Gastroesophageal sphincter (tissue), 4 donors: ENCODE measurements around the gene RAI1. TPM values are rescaled to one million over a fixed set of nuclear protein-coding genes. Genes with fewer than 3 reads are reported as not detected.

Source experiments
- ATAC-seq: fragments of 150-250 bp; one replicate; pipeline ENCODE4 v1.9.1; 2016; ENCODE audit warnings: mild to moderate bottlenecking, moderate library complexity
- H3K27ac ChIP-seq, 4 donors: fragments of 200-600 bp; sonication (generic) in 3 of 4; 1 replicate in 3 of 4; 2 replicates in 1 of 4; pipeline ENCODE4 v1.5.1; 2016 to 2019
- H3K27me3 ChIP-seq: fragments of 200-600 bp; sonication (generic); one replicate; pipeline ENCODE4 v1.5.1; 2019
- H3K36me3 ChIP-seq, 2 donors: fragments of 200-600 bp; sonication (generic); one replicate each; pipeline ENCODE4 v1.5.1; 2019; ENCODE audit warnings: control low read depth in 1 of 2
- H3K4me1 ChIP-seq, 3 donors: fragments of 200-600 bp; sonication (generic); 1 replicate in 2 of 3; 2 replicates in 1 of 3; pipeline ENCODE4 v1.5.1; 2016 to 2019; ENCODE audit warnings: control low read depth in 2 of 3
- H3K4me3 ChIP-seq, 2 donors: fragments of 200-600 bp; sonication (generic); one replicate each; pipeline ENCODE4 v1.5.1; 2019; ENCODE audit warnings: mild to moderate bottlenecking in 1 of 2, moderate library complexity in 1 of 2
- H3K9me3 ChIP-seq, 3 donors: fragments of 200-600 bp; sonication (generic); one replicate each; pipeline ENCODE4 v1.5.1; 2017 to 2019; ENCODE audit warnings: control low read depth in 2 of 3
- EP300 ChIP-seq: sonication (generic); formaldehyde crosslinking; IDR thresholded peaks from one replicate; pipeline ENCODE4 v1.6.1; 2017; ENCODE audit warnings: antibody characterized with exemption, mild to moderate bottlenecking
- POLR2A ChIP-seq, 2 donors: fragments of 450-650 bp; IDR thresholded peaks; one replicate each; pipeline ENCODE4 v1.6.1; 2017; ENCODE audit warnings: antibody characterized with exemption in 2 of 2, mild to moderate bottlenecking in 2 of 2, moderate library complexity in 1 of 2
- POLR2AphosphoS5 ChIP-seq: sonication (generic); formaldehyde crosslinking; IDR thresholded peaks from one replicate; pipeline ENCODE4 v1.6.1; 2017; ENCODE audit warnings: antibody characterized with exemption
- WGBS, 2 donors: methylation state at CpG; one replicate each; pipeline ENCODE4 v1.1.5; 2018; ENCODE audit warnings: low coverage in 1 of 2; 5-methylcytosine and 5-hydroxymethylcytosine counted together
- total RNA-seq, 4 donors: library from RNA; depleted of rRNA; stranded (reverse); fragments of >200 nt; gene quantifications; one replicate each; pipeline ENCODE4 v1.1.0, GENCODE V29; 2016
- TF ChIP-seq, protein P1 (sequence below), 4 experiments: fragments of 200-600 bp in 2 of 4; fragments of 450-650 bp in 2 of 4; sonication (generic) in 1 of 4; IDR thresholded peaks; one replicate each; pipeline ENCODE4 v1.5.1; 2017 to 2019; ENCODE audit warnings: antibody characterized with exemption in 4 of 4, mild to moderate bottlenecking in 2 of 4, moderate library complexity in 2 of 4

Gene RAI1
- total RNA-seq, 4 donors from 2014 or later, result 15.9 to 39.7 (median 28.3) TPM

DNA sequence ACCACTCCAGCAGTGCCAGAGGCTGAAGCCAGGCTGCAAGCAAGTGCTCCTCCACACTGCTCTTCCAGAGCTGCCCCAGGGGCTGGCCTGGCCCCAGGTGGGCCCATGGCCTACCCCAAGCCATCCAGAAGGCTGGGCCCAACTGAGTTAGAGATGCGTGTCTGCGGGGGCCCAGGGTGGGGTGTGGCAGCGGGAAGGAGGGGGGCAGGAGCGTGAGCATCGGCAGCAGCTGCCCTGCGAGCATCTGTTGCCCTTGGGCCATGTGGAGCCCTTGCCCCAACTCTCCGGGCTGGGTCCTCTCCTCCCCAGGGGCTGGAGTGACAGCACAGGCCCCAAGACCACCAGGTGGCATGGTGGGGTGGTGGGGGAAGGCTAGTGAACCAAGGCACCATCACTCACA is 162.8 kb downstream of the RAI1 start:
- H3K4me1 ChIP-seq, result peaks cover 0 to 47% (median 26%) of the 10 kb centered on the region in 3 donors
- ATAC-seq, result no peak
- no peak overlapping the region for H3K4me3 ChIP-seq
- H3K27ac ChIP-seq, result no peak overlapping the region
- H3K9me3 ChIP-seq, result no peaks in the 10 kb centered on the region
- TF ChIP-seq, protein P1, sequence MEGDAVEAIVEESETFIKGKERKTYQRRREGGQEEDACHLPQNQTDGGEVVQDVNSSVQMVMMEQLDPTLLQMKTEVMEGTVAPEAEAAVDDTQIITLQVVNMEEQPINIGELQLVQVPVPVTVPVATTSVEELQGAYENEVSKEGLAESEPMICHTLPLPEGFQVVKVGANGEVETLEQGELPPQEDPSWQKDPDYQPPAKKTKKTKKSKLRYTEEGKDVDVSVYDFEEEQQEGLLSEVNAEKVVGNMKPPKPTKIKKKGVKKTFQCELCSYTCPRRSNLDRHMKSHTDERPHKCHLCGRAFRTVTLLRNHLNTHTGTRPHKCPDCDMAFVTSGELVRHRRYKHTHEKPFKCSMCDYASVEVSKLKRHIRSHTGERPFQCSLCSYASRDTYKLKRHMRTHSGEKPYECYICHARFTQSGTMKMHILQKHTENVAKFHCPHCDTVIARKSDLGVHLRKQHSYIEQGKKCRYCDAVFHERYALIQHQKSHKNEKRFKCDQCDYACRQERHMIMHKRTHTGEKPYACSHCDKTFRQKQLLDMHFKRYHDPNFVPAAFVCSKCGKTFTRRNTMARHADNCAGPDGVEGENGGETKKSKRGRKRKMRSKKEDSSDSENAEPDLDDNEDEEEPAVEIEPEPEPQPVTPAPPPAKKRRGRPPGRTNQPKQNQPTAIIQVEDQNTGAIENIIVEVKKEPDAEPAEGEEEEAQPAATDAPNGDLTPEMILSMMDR (IDR thresholded peaks at IDR 0.05), result no peak
- no peak for TF ChIP-seq POLR2A (IDR thresholded peaks at IDR 0.05)
- TF ChIP-seq EP300, result no peak
- no peak for TF ChIP-seq POLR2AphosphoS5
- H3K27me3 ChIP-seq, result no peaks in the 10 kb centered on the region
- WGBS, 2 donors, result no CpG with 5 or more reads among the region's 7 CpGs
- peaks cover 0 to 32% of the 10 kb centered on the region in 2 donors for H3K36me3 ChIP-seq

DNA sequence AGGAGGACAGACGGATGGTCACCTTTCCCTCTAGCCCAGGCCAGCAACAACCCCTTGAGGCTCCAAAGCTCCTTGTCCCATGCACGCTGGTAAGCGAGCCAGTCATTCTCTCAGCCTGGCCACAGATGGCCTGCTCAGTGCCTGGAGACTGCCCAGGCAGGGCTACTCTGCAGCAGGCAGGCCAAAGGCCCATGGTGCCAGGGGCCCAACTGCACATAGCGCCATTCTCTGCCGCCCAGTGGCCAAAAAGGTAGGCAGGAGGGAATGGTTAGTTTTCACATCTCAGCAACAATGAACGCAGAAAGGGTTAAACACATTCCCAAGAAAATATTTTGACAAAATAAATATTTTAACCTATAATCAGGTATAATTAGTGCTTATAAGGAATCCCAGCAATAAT is 163.2 kb downstream of the RAI1 start:
- Histone ChIP-seq H3K4me3 (no peak overlapping the region), H3K4me1 (peaks cover under 1 to 47% (median 26%) of the 10 kb centered on the region in 3 donors), H3K9me3 (no peaks in the 10 kb centered on the region), H3K27ac (no peak overlapping the region), H3K27me3 (no peaks in the 10 kb centered on the region), H3K36me3 (peaks cover 0 to 32% of the 10 kb centered on the region in 2 donors)
- 92 to 94% methylated on average over 2 to 3 of the region's 6 CpGs for WGBS, 2 donors
- TF ChIP-seq POLR2AphosphoS5, result no peak
- TF ChIP-seq, protein P1 (IDR thresholded peaks at IDR 0.05), result no peak
- TF ChIP-seq POLR2A (IDR thresholded peaks at IDR 0.05), result no peak
- TF ChIP-seq EP300, result no peak
- no peak for ATAC-seq

DNA sequence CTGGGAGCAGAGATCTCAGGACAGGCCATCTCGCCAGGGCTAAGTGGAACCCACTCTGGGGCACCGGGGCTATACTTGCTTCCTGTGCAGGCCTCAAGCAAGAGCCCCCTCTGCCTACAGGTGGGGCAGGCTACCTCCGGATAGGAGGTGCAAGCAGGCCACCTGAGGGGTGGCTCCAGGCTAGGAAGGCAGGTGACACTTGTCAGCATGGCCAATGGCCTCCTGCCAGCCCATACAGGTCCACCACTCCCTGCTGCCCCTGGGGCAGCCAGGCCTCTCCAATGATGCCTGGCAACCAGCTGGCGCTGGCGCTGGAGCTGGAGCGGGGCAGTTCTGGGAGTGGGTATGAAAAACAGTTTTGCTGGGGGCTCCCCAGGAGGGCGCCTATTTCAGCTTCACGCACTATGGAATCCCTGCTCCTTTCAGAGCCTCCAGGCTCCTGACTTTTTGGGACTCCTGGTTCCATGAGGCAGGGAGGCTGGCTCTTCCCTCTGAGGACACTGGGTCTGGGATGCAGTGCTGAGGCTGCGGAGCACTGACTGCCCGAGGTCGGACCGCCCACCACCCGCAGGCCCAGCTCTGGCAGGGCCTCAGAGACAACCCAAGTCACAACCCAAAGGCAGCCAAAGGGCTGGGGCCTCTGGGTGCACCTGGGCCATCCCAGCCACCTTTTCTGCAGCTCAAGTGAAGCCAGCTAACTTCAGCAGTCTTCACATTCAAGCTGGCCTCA is 164.0 kb downstream of the RAI1 start:
- no peak overlapping the region for H3K4me3 ChIP-seq
- peaks cover 0 to 32% of the 10 kb centered on the region in 2 donors for H3K36me3 ChIP-seq
- no CpG with 5 or more reads among the region's 13 CpGs for WGBS, 2 donors
- no peaks in the 10 kb centered on the region for H3K27me3 ChIP-seq
- no peak for ATAC-seq
- TF ChIP-seq, protein P1 (IDR thresholded peaks at IDR 0.05), result no peak
- TF ChIP-seq POLR2A (IDR thresholded peaks at IDR 0.05) (no peak), EP300 (no peak), POLR2AphosphoS5 (no peak)
- H3K27ac ChIP-seq, result no peak overlapping the region
- peaks cover 4 to 48% (median 30%) of the 10 kb centered on the region in 3 donors for H3K4me1 ChIP-seq
- no peaks in the 10 kb centered on the region for H3K9me3 ChIP-seq

DNA sequence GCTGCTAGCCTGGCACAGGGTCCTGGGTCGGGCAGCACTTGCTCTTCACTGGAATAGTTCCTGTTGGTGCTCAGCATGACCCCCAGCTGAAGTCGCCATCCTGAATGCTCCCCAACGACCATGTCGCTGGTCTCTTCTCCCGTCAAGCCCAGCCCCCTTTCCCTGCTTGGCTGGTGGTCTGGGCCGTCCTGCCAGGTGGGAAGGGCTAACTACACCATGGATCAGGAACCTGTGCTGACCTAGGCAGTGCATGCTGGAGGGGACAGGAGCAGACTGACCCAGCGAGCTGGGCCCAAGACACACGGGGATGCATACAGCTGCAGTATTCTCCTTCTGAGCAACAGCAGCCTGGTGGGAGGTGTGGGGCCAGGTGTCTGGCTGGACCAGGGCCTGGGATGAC is 164.7 kb downstream of the RAI1 start:
- H3K36me3 ChIP-seq, result peaks cover 0 to 37% of the 10 kb centered on the region in 2 donors
- H3K4me3 ChIP-seq, result no peak overlapping the region
- no peak for TF ChIP-seq POLR2A (IDR thresholded peaks at IDR 0.05)
- TF ChIP-seq, protein P1 (IDR thresholded peaks at IDR 0.05), result no peak
- TF ChIP-seq EP300, result no peak
- TF ChIP-seq POLR2AphosphoS5, result no peak
- ATAC-seq, result no peak
- H3K9me3 ChIP-seq, result no peaks in the 10 kb centered on the region
- H3K27me3 ChIP-seq, result no peaks in the 10 kb centered on the region
- H3K4me1 ChIP-seq, result peaks cover 4 to 48% (median 25%) of the 10 kb centered on the region in 3 donors
- no peak overlapping the region for H3K27ac ChIP-seq
- 80% methylated on average over 1 of the region's 8 CpGs; no CpG with 5 or more reads in 1 of the 2 donors for WGBS, 2 donors

DNA sequence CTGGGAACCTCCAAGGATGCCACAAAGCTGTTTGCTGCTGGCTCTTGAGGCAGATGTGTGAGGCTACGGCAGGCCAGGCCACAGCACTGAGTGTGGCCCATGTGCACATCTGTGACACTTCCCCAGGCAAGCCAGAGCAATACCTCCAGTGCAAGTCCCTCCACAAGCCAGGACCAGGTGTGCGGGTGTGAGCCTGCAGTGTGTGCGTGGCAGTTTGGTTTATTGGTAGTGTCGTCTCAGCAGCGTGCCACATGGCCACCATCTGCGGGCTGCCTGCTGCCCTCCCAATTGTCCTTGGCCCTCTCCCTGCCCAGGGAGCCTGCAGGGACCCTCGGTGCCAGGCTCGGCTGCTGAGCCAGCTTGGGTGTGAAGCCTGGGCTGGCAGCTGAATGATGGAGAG is 165.4 kb downstream of the RAI1 start:
- TF ChIP-seq POLR2A (IDR thresholded peaks at IDR 0.05) (no peak), POLR2AphosphoS5 (no peak), EP300 (no peak)
- TF ChIP-seq, protein P1 (IDR thresholded peaks at IDR 0.05), result no peak
- H3K4me1 ChIP-seq, result peaks cover 4 to 46% (median 25%) of the 10 kb centered on the region in 3 donors
- WGBS, 2 donors, result 80% methylated on average over 1 of the region's 8 CpGs; no CpG with 5 or more reads in 1 of the 2 donors
- no peaks in the 10 kb centered on the region for H3K9me3 ChIP-seq
- H3K27ac ChIP-seq, result no peak overlapping the region
- H3K36me3 ChIP-seq, result peaks cover 0 to 42% of the 10 kb centered on the region in 2 donors
- H3K4me3 ChIP-seq, result no peak overlapping the region
- no peaks in the 10 kb centered on the region for H3K27me3 ChIP-seq
- no peak for ATAC-seq
